Stomach (tissue), 9 donors: ENCODE results near the gene SLMAP. TPM values are rescaled to one million over a fixed set of nuclear protein-coding genes. Genes with fewer than 3 reads are reported as not detected.

ENCODE experiments used
- DNase-seq, 2 donors: peaks; one replicate each; pipeline versions ENCODE4 v3.0.0 to v3.0.0-alpha.2; 2013 to 2019
- H3K27ac ChIP-seq, 5 donors: fragments of 200-600 bp in 4 of 5; sonication (generic) in 4 of 5; one replicate each; pipeline ENCODE4 v1.5.1; 2013 to 2019; ENCODE audit warnings: mild to moderate bottlenecking in 1 of 5, moderate library complexity in 1 of 5
- H3K27me3 ChIP-seq, 3 donors: fragments of 200-600 bp; sonication (generic); one replicate each; pipeline ENCODE4 v1.5.1; 2017 to 2019; ENCODE audit warnings: mixed run types in 1 of 3
- H3K36me3 ChIP-seq, 4 donors: fragments of 200-600 bp; sonication (generic); 1 replicate in 3 of 4; 2 replicates in 1 of 4; pipeline ENCODE4 v1.5.1; 2016 to 2019
- H3K4me1 ChIP-seq, 4 donors: fragments of 200-600 bp; sonication (generic); one replicate each; pipeline ENCODE4 v1.5.1; 2016 to 2019
- H3K4me3 ChIP-seq, 4 donors: fragments of 200-600 bp; sonication (generic) in 3 of 4; one replicate each; pipeline ENCODE4 v1.5.1; 2016 to 2019; ENCODE audit warnings: mild to moderate bottlenecking in 1 of 4
- H3K9me3 ChIP-seq, 4 donors: fragments of 200-600 bp; sonication (generic); one replicate each; pipeline ENCODE4 v1.5.1; 2016 to 2019
- EP300 ChIP-seq: sonication (generic); formaldehyde crosslinking; IDR thresholded peaks from one replicate; pipeline ENCODE4 v1.6.1; 2017; ENCODE audit warnings: antibody characterized with exemption
- POLR2A ChIP-seq, 4 donors: fragments of 450-650 bp; IDR thresholded peaks; one replicate each; pipeline ENCODE4 v1.6.1; 2016; ENCODE audit warnings: antibody characterized with exemption in 4 of 4, control low read depth in 2 of 4, mild to moderate bottlenecking in 1 of 4, moderate library complexity in 1 of 4
- POLR2AphosphoS5 ChIP-seq, 3 donors: sonication (generic); formaldehyde crosslinking; IDR thresholded peaks; one replicate each; pipeline ENCODE4 v1.6.1; 2016; ENCODE audit warnings: antibody characterized with exemption in 3 of 3
- whole genome bisulfite sequencing, 5 donors: extraction: QIAGEN DNeasy Blood & Tissue Kit in 3 of 5; methylation state at CpG; one replicate each; pipeline versions ENCODE4 v1.1.5 to v1.1.7; 2013 to 2018; 5-methylcytosine and 5-hydroxymethylcytosine counted together
- intact Hi-C: fragments of 100-400 bp; cut with DNase I; formaldehyde crosslinking; loops from one replicate; pipeline ENCODE4 v1.15.1; 2023; ENCODE audit warnings: low total_unique reads
- polyA plus RNA-seq, 3 donors: library from polyadenylated mRNA; stranded (reverse); fragments of 200-250 nt; gene quantifications; one replicate each; pipeline ENCODE4 v1.2.3, GENCODE V29; 2013
- total RNA-seq, 5 donors: library from RNA; depleted of rRNA; stranded (reverse); fragments of >200 nt; gene quantifications; one replicate each; pipeline versions ENCODE4 v1.1.0 to v1.2.3, GENCODE V29; 2014 to 2016
- TF ChIP-seq, protein P1 (sequence below), 7 experiments: fragments of 450-650 bp in 4 of 7; fragments of 200-600 bp in 3 of 7; sonication (generic) in 3 of 7; IDR thresholded peaks; one replicate each; pipeline ENCODE4 v1.5.1; 2016 to 2019; ENCODE audit warnings: antibody characterized with exemption in 7 of 7, control low read depth in 2 of 7, mild to moderate bottlenecking in 1 of 7
- donor health status: healthy with polysubstance abuse.
- donor health status: Bipolar disorder and iron deficiency.
- donor health status: healthy.

The SLMAP gene
- total and polyA plus RNA-seq, 8 donors: 23.9 to 534 (median 133) TPM

DNA sequence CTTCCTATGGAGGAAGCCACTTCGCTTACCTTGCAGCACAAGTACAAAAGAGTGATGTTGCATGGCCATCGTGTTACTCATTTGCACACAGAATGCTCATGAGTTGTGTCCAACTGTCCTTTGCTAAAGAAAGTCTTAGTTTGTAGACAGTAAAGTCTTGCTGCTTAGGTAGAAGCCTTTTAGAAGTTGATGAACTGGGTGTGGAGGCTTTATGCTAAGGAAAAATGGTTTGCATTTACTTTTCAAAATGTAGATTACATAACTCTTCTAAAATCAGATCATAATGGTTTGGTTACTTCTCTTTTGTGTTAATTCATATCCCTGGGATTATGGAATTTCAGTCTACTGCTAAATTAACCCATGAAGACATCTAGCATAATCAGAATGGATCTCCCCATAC, 167.6 kb downstream of the SLMAP start:
- H3K36me3 ChIP-seq: peaks cover 14 to 89% (median 81%) of the 10 kb centered on the region in 4 donors
- no peak for TF ChIP-seq POLR2AphosphoS5 (IDR thresholded peaks at IDR 0.05)
- no peak for TF ChIP-seq EP300
- no peak for TF ChIP-seq POLR2A (IDR thresholded peaks at IDR 0.05)
- TF ChIP-seq, protein P1, sequence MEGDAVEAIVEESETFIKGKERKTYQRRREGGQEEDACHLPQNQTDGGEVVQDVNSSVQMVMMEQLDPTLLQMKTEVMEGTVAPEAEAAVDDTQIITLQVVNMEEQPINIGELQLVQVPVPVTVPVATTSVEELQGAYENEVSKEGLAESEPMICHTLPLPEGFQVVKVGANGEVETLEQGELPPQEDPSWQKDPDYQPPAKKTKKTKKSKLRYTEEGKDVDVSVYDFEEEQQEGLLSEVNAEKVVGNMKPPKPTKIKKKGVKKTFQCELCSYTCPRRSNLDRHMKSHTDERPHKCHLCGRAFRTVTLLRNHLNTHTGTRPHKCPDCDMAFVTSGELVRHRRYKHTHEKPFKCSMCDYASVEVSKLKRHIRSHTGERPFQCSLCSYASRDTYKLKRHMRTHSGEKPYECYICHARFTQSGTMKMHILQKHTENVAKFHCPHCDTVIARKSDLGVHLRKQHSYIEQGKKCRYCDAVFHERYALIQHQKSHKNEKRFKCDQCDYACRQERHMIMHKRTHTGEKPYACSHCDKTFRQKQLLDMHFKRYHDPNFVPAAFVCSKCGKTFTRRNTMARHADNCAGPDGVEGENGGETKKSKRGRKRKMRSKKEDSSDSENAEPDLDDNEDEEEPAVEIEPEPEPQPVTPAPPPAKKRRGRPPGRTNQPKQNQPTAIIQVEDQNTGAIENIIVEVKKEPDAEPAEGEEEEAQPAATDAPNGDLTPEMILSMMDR (IDR thresholded peaks at IDR 0.05): no peak
- no peak overlapping the region for H3K27ac ChIP-seq
- DNase-seq: no peak
- no peaks in the 10 kb centered on the region for H3K27me3 ChIP-seq
- H3K4me1 ChIP-seq: peaks cover 0 to 40% (median 19%) of the 10 kb centered on the region in 4 donors
- WGBS, 5 donors: 83 to 98% (median 89%) methylated on average over 2 of the region's 2 CpGs
- H3K9me3 ChIP-seq: no peaks in the 10 kb centered on the region
- intact Hi-C loops: no loop called here
- H3K4me3 ChIP-seq: no peak overlapping the region

DNA sequence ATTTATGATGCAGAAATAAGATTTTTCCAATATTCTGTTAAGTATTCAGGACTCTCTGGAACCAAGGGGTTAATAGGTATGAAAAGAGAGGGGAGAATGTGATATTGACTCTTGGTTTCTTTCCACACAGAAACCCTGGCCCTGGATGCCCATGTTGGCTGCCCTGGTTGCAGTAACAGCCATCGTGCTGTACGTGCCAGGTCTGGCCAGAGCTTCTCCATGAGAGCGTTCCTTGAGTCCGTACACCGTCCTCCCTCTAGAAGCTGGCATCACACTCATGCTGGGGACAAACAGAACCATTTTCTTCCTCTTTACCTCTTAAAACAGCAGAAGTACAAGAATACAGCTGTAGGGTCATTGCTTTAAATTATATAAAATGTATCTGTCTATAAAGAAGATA, 171.1 kb downstream of the SLMAP start:
- no peak for DNase-seq
- H3K27me3 ChIP-seq: no peaks in the 10 kb centered on the region
- H3K4me3 ChIP-seq: no peak overlapping the region
- H3K36me3 ChIP-seq: peaks cover 14 to 74% (median 63%) of the 10 kb centered on the region in 4 donors
- H3K4me1 ChIP-seq: peaks cover 0 to 39% (median 21%) of the 10 kb centered on the region in 4 donors
- intact Hi-C loops: no loop called here
- H3K27ac ChIP-seq: peak overlapping the region in 2 of 5 donors; percentile 8 to 14
- TF ChIP-seq EP300: no peak
- TF ChIP-seq, protein P1 (IDR thresholded peaks at IDR 0.05): no peak
- no peak for TF ChIP-seq POLR2AphosphoS5 (IDR thresholded peaks at IDR 0.05)
- TF ChIP-seq POLR2A (IDR thresholded peaks at IDR 0.05): no peak
- no peaks in the 10 kb centered on the region for H3K9me3 ChIP-seq
- 48 to 85% (median 75%) methylated on average over 5 of the region's 5 CpGs for WGBS, 5 donors

DNA sequence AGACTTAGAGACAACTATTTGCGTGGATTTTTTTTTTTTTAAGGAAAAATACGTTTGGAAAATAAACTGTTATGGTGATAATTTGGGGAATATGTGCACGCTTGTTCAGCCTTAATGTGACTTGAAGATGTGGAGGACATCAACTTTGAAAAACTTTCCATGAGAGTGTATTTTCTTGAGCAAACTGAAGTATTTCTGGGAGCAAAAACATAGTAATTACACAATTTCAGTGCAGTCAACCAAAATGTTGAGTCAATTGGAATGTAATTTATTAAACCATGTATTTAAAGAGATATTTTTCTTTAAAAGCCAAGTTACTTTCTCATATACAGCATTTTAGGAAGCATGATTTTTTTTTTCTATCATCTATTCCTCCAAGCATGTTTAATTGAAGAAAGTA, 171.8 kb downstream of the SLMAP start:
- Histone ChIP-seq H3K4me3 (no peak overlapping the region), H3K4me1 (peaks cover 0 to 39% (median 18%) of the 10 kb centered on the region in 4 donors), H3K27me3 (no peaks in the 10 kb centered on the region), H3K9me3 (no peaks in the 10 kb centered on the region), H3K36me3 (peaks cover 9 to 76% (median 65%) of the 10 kb centered on the region in 4 donors), H3K27ac (peak overlapping the region in 1 of 5 donors; percentile 8)
- intact Hi-C loops: no loop called here
- DNase-seq: no peak
- no peak for TF ChIP-seq POLR2AphosphoS5 (IDR thresholded peaks at IDR 0.05)
- TF ChIP-seq, protein P1 (IDR thresholded peaks at IDR 0.05): no peak
- no peak for TF ChIP-seq POLR2A (IDR thresholded peaks at IDR 0.05)
- 80 to 89% (median 88%) methylated on average over 3 of the region's 3 CpGs for WGBS, 5 donors

DNA sequence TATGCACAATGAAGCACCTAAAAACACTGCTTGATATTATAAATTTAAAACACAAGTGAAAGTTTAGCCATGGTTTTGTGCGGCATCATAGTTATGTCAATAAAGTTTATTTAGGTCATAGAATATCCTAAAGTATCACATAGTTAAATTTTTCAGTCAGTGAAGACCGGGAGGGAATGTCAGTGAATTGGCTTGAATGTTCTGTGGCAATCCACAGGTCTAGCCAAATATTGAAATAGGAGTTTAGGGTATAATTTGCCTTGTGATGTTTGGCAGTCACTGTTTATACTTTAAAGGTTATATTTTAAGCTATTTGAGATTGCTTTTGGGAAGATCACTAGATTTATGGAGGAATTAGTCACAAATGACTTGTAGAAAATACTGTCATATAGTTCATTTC, 172.4 kb downstream of the SLMAP start:
- H3K27me3 ChIP-seq: no peaks in the 10 kb centered on the region
- H3K4me3 ChIP-seq: no peak overlapping the region
- H3K36me3 ChIP-seq: peaks cover 6 to 71% (median 61%) of the 10 kb centered on the region in 4 donors
- TF ChIP-seq, protein P1 (IDR thresholded peaks at IDR 0.05): no peak
- no peak for TF ChIP-seq EP300
- TF ChIP-seq POLR2A (IDR thresholded peaks at IDR 0.05): no peak
- DNase-seq: no peak
- peaks cover 0 to 39% (median 16%) of the 10 kb centered on the region in 4 donors for H3K4me1 ChIP-seq
- H3K27ac ChIP-seq: peak overlapping the region in 1 of 5 donors; percentile 16
- intact Hi-C loops: no loop called here
- no peaks in the 10 kb centered on the region for H3K9me3 ChIP-seq
- 46 to 63% (median 59%) methylated on average over 2 of the region's 2 CpGs for WGBS, 5 donors
